PC-3 (cell line): ENCODE data around the gene ANGPTL4.

Experiments
- EZH2 ChIP-seq: fragments of 300-600 bp; sonication (generic); IDR thresholded peaks from one replicate; pipeline ENCODE4 v1.6.1; 2017; ENCODE audit warnings: antibody characterized with exemption, mild to moderate bottlenecking, low read length; ENCODE audit not compliant: unreplicated experiment
- EZH2phosphoT487 ChIP-seq: fragments of 300-600 bp; sonication (generic); IDR thresholded peaks from 2 replicates; pipeline ENCODE4 v1.6.1; 2018; ENCODE audit warnings: mild to moderate bottlenecking, antibody characterized with exemption, low read length, borderline replicate concordance
- TF ChIP-seq, protein P1 (sequence below): fragments of 300-600 bp; sonication (generic); conservative IDR thresholded peaks from 2 replicates; pipeline ENCODE4 v1.5.1; 2017; ENCODE audit warnings: antibody characterized with exemption, low read depth, mild to moderate bottlenecking, low read length

DNA sequence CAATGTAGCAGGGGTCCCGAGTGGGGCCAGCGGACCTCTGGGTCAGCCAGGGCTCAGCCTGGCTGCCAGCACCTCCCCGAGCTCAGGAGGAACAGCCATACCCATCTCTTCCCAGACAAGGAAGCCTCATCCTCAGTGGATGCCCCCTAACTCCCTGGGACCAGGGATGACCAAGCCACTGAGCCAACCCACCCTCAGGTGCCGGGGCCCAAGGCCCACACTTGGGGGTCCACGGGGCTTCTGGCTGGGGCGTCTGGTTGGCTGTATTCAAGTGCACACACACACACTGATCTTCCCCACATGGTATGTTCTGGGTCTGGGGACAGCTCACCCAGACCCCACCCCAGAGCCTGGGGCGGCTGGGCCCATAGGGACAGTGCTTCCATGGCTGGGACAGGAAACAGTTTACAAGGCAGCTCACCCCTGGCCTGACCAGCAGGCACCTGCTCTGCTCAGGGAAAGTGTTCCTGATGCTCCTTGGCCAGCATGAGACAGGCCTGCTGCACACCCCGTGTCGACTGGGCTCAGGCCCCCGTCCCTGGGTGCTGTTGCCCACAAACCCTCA is 33.9 kb downstream of the ANGPTL4 start:
- TF ChIP-seq, protein P1, sequence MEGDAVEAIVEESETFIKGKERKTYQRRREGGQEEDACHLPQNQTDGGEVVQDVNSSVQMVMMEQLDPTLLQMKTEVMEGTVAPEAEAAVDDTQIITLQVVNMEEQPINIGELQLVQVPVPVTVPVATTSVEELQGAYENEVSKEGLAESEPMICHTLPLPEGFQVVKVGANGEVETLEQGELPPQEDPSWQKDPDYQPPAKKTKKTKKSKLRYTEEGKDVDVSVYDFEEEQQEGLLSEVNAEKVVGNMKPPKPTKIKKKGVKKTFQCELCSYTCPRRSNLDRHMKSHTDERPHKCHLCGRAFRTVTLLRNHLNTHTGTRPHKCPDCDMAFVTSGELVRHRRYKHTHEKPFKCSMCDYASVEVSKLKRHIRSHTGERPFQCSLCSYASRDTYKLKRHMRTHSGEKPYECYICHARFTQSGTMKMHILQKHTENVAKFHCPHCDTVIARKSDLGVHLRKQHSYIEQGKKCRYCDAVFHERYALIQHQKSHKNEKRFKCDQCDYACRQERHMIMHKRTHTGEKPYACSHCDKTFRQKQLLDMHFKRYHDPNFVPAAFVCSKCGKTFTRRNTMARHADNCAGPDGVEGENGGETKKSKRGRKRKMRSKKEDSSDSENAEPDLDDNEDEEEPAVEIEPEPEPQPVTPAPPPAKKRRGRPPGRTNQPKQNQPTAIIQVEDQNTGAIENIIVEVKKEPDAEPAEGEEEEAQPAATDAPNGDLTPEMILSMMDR = no peak
- TF ChIP-seq EZH2 = no peak
- TF ChIP-seq EZH2phosphoT487 = no peak
